Measurements from ENCODE around the gene WNK2.
"Not testable (repeated sequence)": the region's sequence is repeated elsewhere in the genome, so short reads cannot be mapped to it uniquely, and the experiment has no call there.

The WNK2 gene

GRCh38 chr9:93326056-93326455 lies 142.1 kb downstream of the WNK2 start:
- DNase-seq, result no peak

GRCh38 chr9:93326654-93327053 lies 142.7 kb downstream of the WNK2 start:
- DNase-seq, result no peak

- DNase-seq, result no peak
These were observed 145.8 kb downstream of the WNK2 start for GRCh38 chr9:93329629-93330280.

- DNase-seq, result no peak
These were observed 148.4 kb downstream of the WNK2 start for GRCh38 chr9:93332317-93332716.

- no peak for DNase-seq
These were observed 152.8 kb downstream of the WNK2 start for GRCh38 chr9:93336720-93337119.

- not testable (repeated sequence) for DNase-seq
These were observed 154.3 kb downstream of the WNK2 start for GRCh38 chr9:93338196-93338595.

GRCh38 chr9:93340091-93340490 lies 156.2 kb downstream of the WNK2 start:
- no peak for DNase-seq

GRCh38 chr9:93341820-93342219 lies 157.9 kb downstream of the WNK2 start:
- not testable (repeated sequence) for DNase-seq

- peak in 3 of 56 donors; percentile 5 to 32 (median 19) for DNase-seq
These were observed 158.5 kb downstream of the WNK2 start for GRCh38 chr9:93342428-93342827.

- no peak for DNase-seq
These were observed 159.7 kb downstream of the WNK2 start for GRCh38 chr9:93343663-93344062.

GRCh38 chr9:93345643-93346230 lies 161.8 kb downstream of the WNK2 start:
- DNase-seq, result peak in 4 of 56 donors; percentile 7 to 46 (median 20)

GRCh38 chr9:93346231-93347112 lies 162.5 kb downstream of the WNK2 start:
- DNase-seq, result peak in 18 of 56 donors; percentile 4 to 63 (median 22)

- not testable (repeated sequence) for DNase-seq
These were observed 163.5 kb downstream of the WNK2 start for GRCh38 chr9:93347371-93347975.

GRCh38 chr9:93353413-93354310 lies 169.7 kb downstream of the WNK2 start:
- DNase-seq, result not testable (repeated sequence)

- no peak for DNase-seq
These were observed 170.5 kb downstream of the WNK2 start for GRCh38 chr9:93354451-93354850.

- DNase-seq, result no peak
These were observed 171.9 kb downstream of the WNK2 start for GRCh38 chr9:93355827-93356226.

GRCh38 chr9:93357649-93358048 lies 173.7 kb downstream of the WNK2 start:
- no peak for DNase-seq

- not testable (repeated sequence) for DNase-seq
These were observed 176.0 kb downstream of the WNK2 start for GRCh38 chr9:93359907-93360306.

- no peak for DNase-seq
These were observed 178.1 kb downstream of the WNK2 start for GRCh38 chr9:93361995-93362394.

GRCh38 chr9:93364734-93365426 lies 180.9 kb downstream of the WNK2 start:
- no peak for DNase-seq
